DOHH2 (cell line): Measurements from ENCODE around the gene CD164.

Experiments
- H3F3A ChIP-seq: fragments of 200-600 bp; sonication (generic), shearing (Covaris generic); 2 replicates; pipeline ENCODE4 v1.6.0; 2016; ENCODE audit warnings: antibody characterized with exemption, mild to moderate bottlenecking; ENCODE audit not compliant: control insufficient read depth, insufficient read depth
- H3K27ac ChIP-seq: fragments of 200-600 bp; sonication (generic); 2 replicates; pipeline ENCODE4 v1.5.1; 2014; ENCODE audit warnings: low read depth, mild to moderate bottlenecking, low read length, moderate library complexity
- H3K27me3 ChIP-seq: fragments of 200-600 bp; sonication (generic); 2 replicates; pipeline ENCODE4 v1.6.1; 2014; ENCODE audit warnings: mild to moderate bottlenecking, low read length, mixed read lengths; ENCODE audit not compliant: control insufficient read depth
- H3K36me3 ChIP-seq: fragments of 200-600 bp; sonication (generic); 2 replicates; pipeline ENCODE4 v1.6.1; 2014; ENCODE audit warnings: mild to moderate bottlenecking, low read length, moderate library complexity, mixed read lengths; ENCODE audit not compliant: control insufficient read depth
- H3K4me1 ChIP-seq: fragments of 200-600 bp; sonication (generic); 2 replicates; pipeline ENCODE4 v1.6.1; 2014; ENCODE audit warnings: mild to moderate bottlenecking, low read length, mixed read lengths; ENCODE audit not compliant: control insufficient read depth
- H3K4me2 ChIP-seq: fragments of 200-600 bp; sonication (generic); 2 replicates; pipeline ENCODE4 v1.6.0; 2014; ENCODE audit warnings: mild to moderate bottlenecking, low read length, moderate library complexity
- H3K4me3 ChIP-seq: fragments of 200-600 bp; sonication (generic); 2 replicates; pipeline ENCODE4 v1.5.1; 2014; ENCODE audit warnings: mild to moderate bottlenecking, low read length, mixed read lengths
- H3K79me2 ChIP-seq: fragments of 200-600 bp; sonication (generic); 2 replicates; pipeline ENCODE4 v1.6.1; 2014; ENCODE audit warnings: mild to moderate bottlenecking, low read length, mixed read lengths; ENCODE audit not compliant: control insufficient read depth
- H3K9me2 ChIP-seq: fragments of 200-600 bp; sonication (generic); replicated peaks from 2 replicates; pipeline ENCODE4 v1.6.1; 2014; ENCODE audit warnings: mild to moderate bottlenecking, low read length, mixed read lengths; ENCODE audit not compliant: control insufficient read depth
- H3K9me3 ChIP-seq: fragments of 200-600 bp; sonication (generic); 2 replicates; pipeline ENCODE4 v1.6.1; 2014; ENCODE audit warnings: antibody characterized with exemption, low read length, mixed read lengths; ENCODE audit not compliant: control insufficient read depth, insufficient read depth
- H4K20me1 ChIP-seq: fragments of 200-600 bp; sonication (generic); 2 replicates; pipeline ENCODE4 v1.6.0; 2014; ENCODE audit warnings: low read depth, mild to moderate bottlenecking, antibody characterized with exemption, low read length, moderate library complexity; ENCODE audit not compliant: control insufficient read depth, insufficient read depth
- CTCF ChIP-seq: fragments of 200-600 bp; sonication (generic); IDR thresholded peaks from one replicate; pipeline ENCODE4 v1.5.1; 2014; ENCODE audit warnings: antibody characterized with exemption, mild to moderate bottlenecking, low read depth, low read length; ENCODE audit not compliant: poor library complexity, severe bottlenecking
- EZH2phosphoT487 ChIP-seq: fragments of 200-600 bp; sonication (generic); IDR thresholded peaks from 2 replicates; pipeline ENCODE4 v1.6.1; 2017; ENCODE audit warnings: borderline replicate concordance, mild to moderate bottlenecking, antibody characterized with exemption, low read length, moderate library complexity, mixed read lengths

Gene CD164

GRCh38 chr6:109389650-109390274, 7.5 kb upstream of the CD164 start:
- H3K27me3 ChIP-seq, result no peaks in the 10 kb centered on the region
- no peaks in the 10 kb centered on the region for H3K9me2 ChIP-seq
- H3K4me2 ChIP-seq, result no peak overlapping the region
- no peaks in the 10 kb centered on the region for H3K9me3 ChIP-seq
- no peaks in the 10 kb centered on the region for H3K79me2 ChIP-seq
- no peaks in the 10 kb centered on the region for H3F3A ChIP-seq
- no peaks in the 10 kb centered on the region for H3K36me3 ChIP-seq
- H4K20me1 ChIP-seq, result no peaks in the 10 kb centered on the region
- 0 out of 2 replicates have a peak, but pooled peaks cover under 1% of the 10 kb centered on the region for H3K4me1 ChIP-seq
- no peak for TF ChIP-seq CTCF
- TF ChIP-seq EZH2phosphoT487, result no peak
- no peak overlapping the region for H3K27ac ChIP-seq
- no peak overlapping the region for H3K4me3 ChIP-seq

DNA sequence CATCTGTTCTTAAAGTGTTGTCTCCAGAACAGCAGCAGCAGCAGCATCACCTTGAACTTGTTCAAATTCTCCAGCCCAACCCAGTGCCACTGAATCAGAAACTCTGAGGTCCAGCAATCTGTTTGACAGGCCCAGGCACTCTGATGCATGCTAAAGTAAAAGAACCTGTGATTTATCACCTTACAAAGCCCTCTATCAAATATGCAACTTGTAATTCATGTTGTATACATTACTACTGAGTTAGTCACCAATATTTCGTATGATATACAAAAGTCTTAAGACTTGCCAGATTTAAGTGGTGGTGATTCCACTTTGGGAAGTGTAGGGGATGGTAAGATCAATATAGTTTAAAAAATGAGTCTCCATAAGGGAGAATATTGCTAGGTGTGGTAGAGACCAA, 6.0 kb upstream of the CD164 start:
- Histone ChIP-seq H3K27ac (no peak overlapping the region), H3K36me3 (no peaks in the 10 kb centered on the region), H3K27me3 (no peaks in the 10 kb centered on the region), H4K20me1 (no peaks in the 10 kb centered on the region), H3K4me3 (no peak overlapping the region), H3K9me2 (no peaks in the 10 kb centered on the region), H3F3A (no peaks in the 10 kb centered on the region), H3K9me3 (no peaks in the 10 kb centered on the region), H3K4me2 (no peak overlapping the region), H3K79me2 (no peaks in the 10 kb centered on the region), H3K4me1 (peaks cover 13% of the 10 kb centered on the region)
- no peak for TF ChIP-seq EZH2phosphoT487
- TF ChIP-seq CTCF, result no peak

GRCh38 chr6:109383438-109383940, 1.2 kb upstream of the CD164 start:
- peak overlapping the region; percentile 80 for H3K27ac ChIP-seq
- no peaks in the 10 kb centered on the region for H3F3A ChIP-seq
- peaks cover 36% of the 10 kb centered on the region for H3K36me3 ChIP-seq
- H3K4me2 ChIP-seq, result peak overlapping the region; percentile 88
- H3K9me2 ChIP-seq, result no peaks in the 10 kb centered on the region
- H3K27me3 ChIP-seq, result no peaks in the 10 kb centered on the region
- no peaks in the 10 kb centered on the region for H3K9me3 ChIP-seq
- peaks cover 32% of the 10 kb centered on the region for H3K4me1 ChIP-seq
- peaks cover 21% of the 10 kb centered on the region for H4K20me1 ChIP-seq
- no peak for TF ChIP-seq CTCF
- TF ChIP-seq EZH2phosphoT487, result no peak
- peaks cover 37% of the 10 kb centered on the region for H3K79me2 ChIP-seq
- H3K4me3 ChIP-seq, result peak overlapping the region; percentile 90
